ENCODE results near the gene EIF4B. TPM values are rescaled to one million over a fixed set of nuclear protein-coding genes. Genes with fewer than 3 reads are reported as not detected.
A peak's percentile ranks its signal among the peaks of the same experiment; 100 is the strongest.

The EIF4B gene
- total and polyA plus RNA-seq, 2 of the 8 experiments (the other 6 are each of a cell fraction or from before 2014, with no cell fraction given) = 269 to 816 TPM

DNA sequence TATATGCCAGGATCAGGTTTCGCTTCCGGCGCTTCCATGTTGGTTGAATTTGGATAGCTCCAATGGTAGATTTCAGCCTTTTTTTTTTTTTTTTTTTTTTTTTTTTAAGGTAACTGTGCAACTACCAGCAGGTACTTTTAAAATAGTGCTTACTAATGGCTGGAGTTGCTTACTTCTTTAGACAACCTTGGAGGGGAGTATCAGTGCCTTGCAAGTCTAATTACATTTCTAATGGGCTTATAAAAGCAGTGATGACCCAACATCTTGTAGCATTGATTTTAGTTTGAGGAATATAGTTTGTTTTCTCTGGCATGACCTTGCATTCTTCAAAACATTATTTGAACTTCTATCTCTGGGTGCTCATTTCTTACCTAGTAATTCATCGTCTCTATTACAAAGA, 1.1 kb downstream of the EIF4B start:
- peak overlapping the region; percentile 73 to 93 (median 88) for H3K4me3 ChIP-seq (ENCODE audit: extremely low read depth in 1 of 4, insufficient read depth in 2 of 4, low read depth in 3 of 4, low read length in 4 of 4)
- H3K36me3 ChIP-seq (ENCODE audit: control insufficient read depth in 2 of 4, insufficient read depth in 4 of 4, low read length in 3 of 4) = peaks cover 0 to 32% (median 1%) of the 10 kb centered on the region in 4 experiments; a peak in 3 of 8 replicates
- peak overlapping the region; percentile 100; the same call in 1 of the 2 replicates for H3K18ac ChIP-seq (ENCODE audit: extremely low read depth, low read length)
- no peak overlapping the region for H3K14ac ChIP-seq (ENCODE audit: insufficient read length)
- H3K79me1 ChIP-seq (ENCODE audit: low read depth, low read length) = no peaks in the 10 kb centered on the region
- H3K9me3 ChIP-seq (ENCODE audit: insufficient read depth in 2 of 2, low read depth in 1 of 2, low read length in 1 of 2) = no peaks in the 10 kb centered on the region
- H4K20me1 ChIP-seq (replicated peaks in 1 of 2; ENCODE audit: control insufficient read depth in 1 of 2, insufficient read depth in 2 of 2, low read length in 2 of 2) = peaks cover 13 to 18% of the 10 kb centered on the region in 2 experiments
- H3K23me2 ChIP-seq (ENCODE audit: low read depth, low read length) = peaks cover 10% of the 10 kb centered on the region; the same call in 1 of the 2 replicates
- H2AK5ac ChIP-seq (ENCODE audit: low read depth, low read length) = no peak overlapping the region
- peak overlapping the region; percentile 49 for H4K5ac ChIP-seq (ENCODE audit: insufficient read length, low read depth, low read length)
- no peak overlapping the region for H2AFZ ChIP-seq (ENCODE audit: low read length)
- peak overlapping the region; percentile 98 for H3K27ac ChIP-seq (ENCODE audit: low read depth, low read length)
- peaks cover 0 to 12% (median 6%) of the 10 kb centered on the region in 4 experiments; a peak in 4 of 7 replicates for H3K4me1 ChIP-seq (replicated peaks in 1 of 4; ENCODE audit: control insufficient read depth in 3 of 4, insufficient read depth in 4 of 4, low read length in 3 of 4)
- H4K8ac ChIP-seq (ENCODE audit: extremely low read depth, insufficient read depth, low read length) = no peak overlapping the region
- no peak overlapping the region; the same call in 1 of the 2 replicates for H2BK12ac ChIP-seq (ENCODE audit: low read depth, low read length)
- FAIRE-seq (no peak), DNase-seq (ENCODE audit: low read depth in 1 of 2, low spot score in 2 of 2) (no peak)
- H4K91ac ChIP-seq (replicated peaks; ENCODE audit: insufficient read length, low read length) = no peak overlapping the region
- no peaks in the 10 kb centered on the region for H3K27me3 ChIP-seq (replicated peaks in 1 of 4; ENCODE audit: control insufficient read depth in 3 of 4, extremely low read depth in 1 of 4, insufficient read depth in 3 of 4, low read length in 3 of 4)
- no peak overlapping the region for H3K4ac ChIP-seq (replicated peaks; ENCODE audit: insufficient read length, low read depth, low read length)
- no peak overlapping the region for H2BK15ac ChIP-seq (ENCODE audit: low read length)
- POLR2A ChIA-PET (ENCODE audit: partially characterized antibody) = interaction anchor here (0.6 to 15.4 kb wide), 24 partner anchors 9 to 1075 kb away, joined by 3 to 711 read pairs (median 6); partner anchors contain the start of genes KRT8, SPRYD3 and TNS2
- H3K4me2 ChIP-seq (ENCODE audit: insufficient read depth in 1 of 2, low read depth in 2 of 2, low read length in 2 of 2) = peak overlapping the region; percentile 71
- H3K79me2 ChIP-seq (ENCODE audit: control insufficient read depth in 1 of 2, insufficient read depth in 2 of 2, low read length in 2 of 2) = peaks cover 52 to 62% of the 10 kb centered on the region in 2 experiments
- no peak overlapping the region for H2BK120ac ChIP-seq (replicated peaks; ENCODE audit: low read depth, low read length)
- peak overlapping the region; percentile 100 for H2BK5ac ChIP-seq (ENCODE audit: low read depth, low read length)
- 13% methylated on average over 4 of the region's 4 CpGs; no CpG with 5 or more reads in 1 of the 2 experiments for WGBS, 2 experiments (ENCODE audit: extremely low coverage in 1 of 2, insufficient coverage in 1 of 2, insufficient read length in 1 of 2, insufficient replicate concordance in 2 of 2, low coverage in 1 of 2, low lambda C conversion rate in 2 of 2, missing lambda C conversion rate in 1 of 2)
- peak overlapping the region; percentile 90 for H3K56ac ChIP-seq (replicated peaks; ENCODE audit: insufficient read length, low read depth, low read length)
- H3K9ac ChIP-seq (replicated peaks in 1 of 4; ENCODE audit: extremely low read depth in 1 of 4, low read depth in 3 of 4, low read length in 3 of 4) = peak overlapping the region; percentile 94 to 100 (median 98)
- no peak overlapping the region for H3K23ac ChIP-seq (ENCODE audit: insufficient read length)
- H2BK20ac ChIP-seq (ENCODE audit: low read length) = no peak overlapping the region
- CTCF ChIA-PET (ENCODE audit: partially characterized antibody) = interaction anchor here (0.6 to 1.5 kb wide), 6 partner anchors 10 to 257 kb away, joined by 3 to 6 read pairs (median 4); no protein-coding TSS in a partner anchor
- TF ChIP-seq JUND (IDR thresholded peaks at IDR 0.05; ENCODE audit: low read length) (no peak), SP2 (IDR thresholded peaks at IDR 0.05; ENCODE audit: low read length) (no peak), PHF8 (conservative IDR thresholded peaks at IDR 0.05; ENCODE audit: low read depth, low read length) (no peak), EP300 (IDR thresholded peaks at IDR 0.05; ENCODE audit: borderline replicate concordance in 1 of 2, low read depth in 2 of 2, low read length in 2 of 2) (no peak), ZNF274 (IDR thresholded peaks at IDR 0.05; ENCODE audit: borderline replicate concordance, extremely low read depth, low read length) (no peak), CREB1 (IDR thresholded peaks at IDR 0.05) (no peak), NRF1 (IDR thresholded peaks at IDR 0.05; ENCODE audit: low read depth, low read length) (no peak), TAF7 (optimal IDR thresholded peaks at IDR 0.05; ENCODE audit: borderline replicate concordance, low read depth, low read length) (no peak), SUZ12 (IDR thresholded peaks at IDR 0.05; ENCODE audit: low read length) (no peak), RFX5 (IDR thresholded peaks at IDR 0.05; ENCODE audit: borderline replicate concordance, low read depth, low read length) (no peak)
- TF ChIP-seq, protein P1, sequence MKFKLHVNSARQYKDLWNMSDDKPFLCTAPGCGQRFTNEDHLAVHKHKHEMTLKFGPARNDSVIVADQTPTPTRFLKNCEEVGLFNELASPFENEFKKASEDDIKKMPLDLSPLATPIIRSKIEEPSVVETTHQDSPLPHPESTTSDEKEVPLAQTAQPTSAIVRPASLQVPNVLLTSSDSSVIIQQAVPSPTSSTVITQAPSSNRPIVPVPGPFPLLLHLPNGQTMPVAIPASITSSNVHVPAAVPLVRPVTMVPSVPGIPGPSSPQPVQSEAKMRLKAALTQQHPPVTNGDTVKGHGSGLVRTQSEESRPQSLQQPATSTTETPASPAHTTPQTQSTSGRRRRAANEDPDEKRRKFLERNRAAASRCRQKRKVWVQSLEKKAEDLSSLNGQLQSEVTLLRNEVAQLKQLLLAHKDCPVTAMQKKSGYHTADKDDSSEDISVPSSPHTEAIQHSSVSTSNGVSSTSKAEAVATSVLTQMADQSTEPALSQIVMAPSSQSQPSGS (IDR thresholded peaks at IDR 0.05; ENCODE audit: low read length) = no peak
